ENCODE measurements around the gene TMEM80.

DNA sequence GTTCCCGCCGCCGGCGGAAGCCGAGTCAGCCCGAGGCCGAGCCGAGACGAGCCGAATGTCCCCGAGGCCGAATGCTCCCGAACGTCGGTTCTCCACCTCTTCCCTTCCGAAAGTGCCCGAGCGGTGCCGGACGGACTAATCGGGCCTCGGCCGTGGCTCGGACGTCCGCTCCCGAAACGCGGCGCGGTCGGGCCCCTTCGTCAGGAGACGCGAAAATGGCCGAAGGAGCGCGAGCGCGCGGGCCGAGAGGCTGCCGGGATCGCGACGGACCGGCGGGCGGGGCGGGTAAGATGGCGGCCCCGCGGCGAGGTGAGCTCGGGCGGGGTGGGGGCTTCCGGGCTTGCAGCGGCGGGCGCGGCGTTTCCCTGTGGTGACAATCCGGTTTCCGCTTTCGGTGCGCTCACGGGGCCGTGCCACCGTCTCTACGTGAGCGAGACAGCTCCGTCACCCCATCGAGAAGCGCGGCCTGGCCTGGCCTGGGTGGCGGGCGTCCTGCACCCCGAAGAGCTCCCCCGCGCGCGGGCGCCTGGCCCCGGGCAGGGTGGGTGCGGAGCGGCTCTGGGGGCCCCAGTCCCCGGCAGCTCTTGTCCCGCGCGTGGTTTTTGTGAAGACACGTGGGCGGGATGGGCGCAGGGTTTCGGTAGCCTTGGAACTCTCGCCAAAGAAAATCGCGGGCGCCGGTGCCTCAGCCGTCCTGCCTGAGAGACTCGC is at the start of gene TMEM80:
- TF ChIP-seq, protein P1, sequence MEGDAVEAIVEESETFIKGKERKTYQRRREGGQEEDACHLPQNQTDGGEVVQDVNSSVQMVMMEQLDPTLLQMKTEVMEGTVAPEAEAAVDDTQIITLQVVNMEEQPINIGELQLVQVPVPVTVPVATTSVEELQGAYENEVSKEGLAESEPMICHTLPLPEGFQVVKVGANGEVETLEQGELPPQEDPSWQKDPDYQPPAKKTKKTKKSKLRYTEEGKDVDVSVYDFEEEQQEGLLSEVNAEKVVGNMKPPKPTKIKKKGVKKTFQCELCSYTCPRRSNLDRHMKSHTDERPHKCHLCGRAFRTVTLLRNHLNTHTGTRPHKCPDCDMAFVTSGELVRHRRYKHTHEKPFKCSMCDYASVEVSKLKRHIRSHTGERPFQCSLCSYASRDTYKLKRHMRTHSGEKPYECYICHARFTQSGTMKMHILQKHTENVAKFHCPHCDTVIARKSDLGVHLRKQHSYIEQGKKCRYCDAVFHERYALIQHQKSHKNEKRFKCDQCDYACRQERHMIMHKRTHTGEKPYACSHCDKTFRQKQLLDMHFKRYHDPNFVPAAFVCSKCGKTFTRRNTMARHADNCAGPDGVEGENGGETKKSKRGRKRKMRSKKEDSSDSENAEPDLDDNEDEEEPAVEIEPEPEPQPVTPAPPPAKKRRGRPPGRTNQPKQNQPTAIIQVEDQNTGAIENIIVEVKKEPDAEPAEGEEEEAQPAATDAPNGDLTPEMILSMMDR (tag by site-specific recombination; IDR thresholded peaks at IDR 0.05): no peak
- TF ChIP-seq, protein P2, sequence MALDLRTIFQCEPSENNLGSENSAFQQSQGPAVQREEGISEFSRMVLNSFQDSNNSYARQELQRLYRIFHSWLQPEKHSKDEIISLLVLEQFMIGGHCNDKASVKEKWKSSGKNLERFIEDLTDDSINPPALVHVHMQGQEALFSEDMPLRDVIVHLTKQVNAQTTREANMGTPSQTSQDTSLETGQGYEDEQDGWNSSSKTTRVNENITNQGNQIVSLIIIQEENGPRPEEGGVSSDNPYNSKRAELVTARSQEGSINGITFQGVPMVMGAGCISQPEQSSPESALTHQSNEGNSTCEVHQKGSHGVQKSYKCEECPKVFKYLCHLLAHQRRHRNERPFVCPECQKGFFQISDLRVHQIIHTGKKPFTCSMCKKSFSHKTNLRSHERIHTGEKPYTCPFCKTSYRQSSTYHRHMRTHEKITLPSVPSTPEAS (tag by site-specific recombination; IDR thresholded peaks at IDR 0.05): no peak
- no peak for TF ChIP-seq ZNF704 (tag by site-specific recombination; IDR thresholded peaks at IDR 0.05)
- TF ChIP-seq GLIS2 (tag by site-specific recombination; IDR thresholded peaks at IDR 0.05): peak; percentile 61; the same call in 1 of the 2 replicates
- no peak for TF ChIP-seq ZNF449 (tag by site-specific recombination; IDR thresholded peaks at IDR 0.05)
- TF ChIP-seq ZNF169 (tag by site-specific recombination; IDR thresholded peaks at IDR 0.05): no peak
- TF ChIP-seq, protein P3, sequence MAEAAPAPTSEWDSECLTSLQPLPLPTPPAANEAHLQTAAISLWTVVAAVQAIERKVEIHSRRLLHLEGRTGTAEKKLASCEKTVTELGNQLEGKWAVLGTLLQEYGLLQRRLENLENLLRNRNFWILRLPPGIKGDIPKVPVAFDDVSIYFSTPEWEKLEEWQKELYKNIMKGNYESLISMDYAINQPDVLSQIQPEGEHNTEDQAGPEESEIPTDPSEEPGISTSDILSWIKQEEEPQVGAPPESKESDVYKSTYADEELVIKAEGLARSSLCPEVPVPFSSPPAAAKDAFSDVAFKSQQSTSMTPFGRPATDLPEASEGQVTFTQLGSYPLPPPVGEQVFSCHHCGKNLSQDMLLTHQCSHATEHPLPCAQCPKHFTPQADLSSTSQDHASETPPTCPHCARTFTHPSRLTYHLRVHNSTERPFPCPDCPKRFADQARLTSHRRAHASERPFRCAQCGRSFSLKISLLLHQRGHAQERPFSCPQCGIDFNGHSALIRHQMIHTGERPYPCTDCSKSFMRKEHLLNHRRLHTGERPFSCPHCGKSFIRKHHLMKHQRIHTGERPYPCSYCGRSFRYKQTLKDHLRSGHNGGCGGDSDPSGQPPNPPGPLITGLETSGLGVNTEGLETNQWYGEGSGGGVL (tag by site-specific recombination; IDR thresholded peaks at IDR 0.05): 0 out of 2 replicates have a peak, but pooled peaks have one; percentile 33
- no peak; the same call in 1 of the 2 replicates for TF ChIP-seq ZNF391 (tag by site-specific recombination; IDR thresholded peaks at IDR 0.05; ENCODE audit: borderline replicate concordance, low read depth)
- TF ChIP-seq PATZ1 (tag by site-specific recombination; IDR thresholded peaks at IDR 0.05): peak; percentile 71
- no peak; the same call in 1 of the 2 replicates for TF ChIP-seq ZNF501 (tag by site-specific recombination; IDR thresholded peaks at IDR 0.05)
- TF ChIP-seq HOXC10 (CRISPR knock-in tag; IDR thresholded peaks at IDR 0.05): no peak
- TF ChIP-seq ZNF670 (tag by site-specific recombination; IDR thresholded peaks at IDR 0.05; ENCODE audit: low read depth): no peak
- TF ChIP-seq SP2 (tag by site-specific recombination; IDR thresholded peaks at IDR 0.05): no peak
- 0 out of 2 replicates have a peak, but pooled peaks have one; percentile 45 for TF ChIP-seq ZSCAN30 (tag by site-specific recombination; IDR thresholded peaks at IDR 0.05)
